T-helper 1 cell (primary cell): ENCODE results near the gene ZNF664.
A peak's percentile ranks its signal among the peaks of the same experiment; 100 is the strongest.

Source experiments
- DNase-seq, 5 donors: peaks; one replicate each; pipeline ENCODE4 v3.0.0-alpha.2; 2012 to 2020
- total RNA-seq, 4 donors: gene quantifications; one replicate each; lab custom pipeline; 2026; lab: John Stamatoyannopoulos, UW

The ZNF664 gene
- total RNA-seq, result 40.6 to 53.3 (median 44.7) reads per million in 4 donors

DNA sequence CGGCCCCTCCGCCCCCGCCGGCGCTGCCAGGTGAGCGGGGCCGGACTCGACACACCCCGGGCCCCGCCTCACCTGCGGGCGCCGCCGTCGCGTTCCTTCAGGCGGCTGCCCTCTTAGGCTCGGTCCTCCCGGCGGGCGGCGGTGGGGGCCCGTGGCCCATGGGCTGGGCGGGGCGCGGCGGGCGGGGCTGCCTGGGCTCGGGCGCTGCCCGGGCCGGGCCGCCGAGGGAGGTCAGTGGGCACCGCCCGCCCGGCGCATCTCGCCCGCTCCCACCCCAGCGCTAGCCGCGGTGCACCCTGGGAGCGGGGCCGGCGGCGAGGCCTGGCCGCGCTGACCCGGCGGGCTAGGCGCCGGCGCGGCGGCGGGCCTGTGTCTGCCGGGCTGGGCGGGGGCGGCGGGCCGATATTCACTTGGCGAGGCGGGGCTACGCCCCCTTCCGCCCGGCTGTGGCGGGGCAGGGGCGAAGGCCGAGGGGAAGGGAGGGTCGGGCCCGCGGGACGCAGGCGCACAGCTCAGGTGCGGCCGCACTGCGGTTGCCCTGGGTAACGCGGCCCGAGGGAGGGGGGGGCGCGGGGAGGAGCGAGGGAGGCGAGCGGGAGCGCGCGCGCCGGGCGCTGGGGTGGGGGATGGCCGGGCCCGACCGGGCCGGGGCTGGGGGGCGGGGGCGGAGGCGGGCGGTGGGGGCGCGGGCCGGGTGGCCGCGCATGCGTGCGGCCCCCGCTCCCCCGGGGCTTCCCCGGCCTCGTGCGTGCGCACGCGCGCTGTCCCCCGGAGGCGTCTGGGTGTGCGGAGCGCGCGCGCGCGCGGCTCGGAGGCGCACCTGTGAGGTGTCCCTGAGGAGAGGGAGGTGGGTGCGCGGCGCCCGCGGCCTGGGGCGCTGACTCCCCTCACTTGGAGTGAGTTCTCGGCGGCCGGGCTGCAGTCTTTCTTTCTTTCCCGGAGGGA lies at the start of gene ZNF664, which contains the start of gene CCDC92:
ZNF664 (plus strand) TSS at position 759 of the 945 bp plus-strand sequence. CDS start 38,930 bp downstream, outside the sequence.
CCDC92 (minus strand) TSS at position 375 of the 945 bp plus-strand sequence. CDS start 28,526 bp downstream, outside the sequence.
- peak; percentile 89 to 96 (median 92) for DNase-seq

DNA sequence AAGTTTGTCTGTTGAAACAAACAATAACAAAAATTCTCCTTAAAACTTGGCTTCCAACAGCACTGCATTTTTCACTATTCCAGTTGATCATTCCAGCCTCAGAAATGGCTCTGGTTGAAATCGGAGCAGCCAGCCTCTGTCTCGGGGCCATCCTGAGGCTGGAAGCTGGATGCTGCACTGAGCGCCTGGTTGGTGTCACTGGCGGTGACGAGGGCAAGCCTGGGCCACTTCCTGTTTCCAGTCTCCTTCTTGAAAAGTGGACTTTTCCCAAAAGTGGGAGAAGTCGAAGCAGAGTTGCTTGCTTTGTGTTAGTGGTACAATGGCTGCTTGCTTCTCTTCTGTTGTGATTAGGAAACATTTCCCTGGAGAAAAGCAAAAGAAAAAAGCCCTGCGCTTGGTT lies 49.1 kb upstream of the ZNF664 start:
- DNase-seq, result no peak

DNA sequence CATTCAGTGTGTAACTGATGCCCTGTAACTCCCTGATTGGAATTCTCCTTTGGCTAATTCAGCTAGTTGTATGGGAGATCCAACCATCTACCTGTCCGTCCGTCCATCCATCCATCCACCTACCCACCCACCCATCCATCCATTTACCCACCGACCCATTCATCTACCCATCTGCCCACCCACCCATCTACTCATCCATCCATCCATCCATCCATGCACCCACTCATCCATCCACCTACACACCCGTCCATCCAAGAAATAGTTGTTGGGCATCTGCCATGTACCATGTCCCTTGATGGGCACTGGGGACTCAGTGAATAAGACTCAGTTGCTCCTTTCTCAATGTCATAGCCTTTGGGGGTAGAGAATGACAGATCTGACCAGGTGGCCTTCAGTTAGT lies 48.5 kb upstream of the ZNF664 start:
- no peak for DNase-seq

DNA sequence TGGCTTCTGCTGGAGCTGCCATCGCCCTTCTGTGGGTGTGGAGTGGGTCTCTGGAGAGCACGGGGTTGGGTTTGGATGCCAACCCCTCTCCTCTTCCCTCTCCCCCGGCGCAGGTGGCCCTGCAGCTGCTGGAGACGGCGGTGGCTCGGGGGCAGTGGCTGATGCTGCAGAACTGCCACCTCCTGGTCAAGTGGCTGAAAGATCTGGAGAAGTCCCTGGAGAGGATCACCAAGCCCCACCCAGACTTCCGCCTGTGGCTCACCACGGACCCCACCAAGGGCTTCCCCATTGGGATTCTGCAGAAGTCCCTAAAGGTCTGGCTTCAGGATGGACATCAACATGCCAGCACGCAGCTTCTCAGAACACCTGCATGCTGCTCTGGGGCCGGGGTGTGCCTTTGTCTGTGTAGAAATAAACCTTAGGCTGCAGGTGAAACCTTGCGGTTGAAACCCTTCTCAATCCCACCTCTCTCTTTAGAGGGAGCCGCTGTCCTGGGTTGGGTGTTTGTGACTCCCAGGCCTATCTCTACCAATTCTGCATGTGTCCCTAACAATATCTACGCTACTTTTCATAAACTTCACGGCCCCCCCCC lies 44.6 kb upstream of the ZNF664 start:
- no peak for DNase-seq

DNA sequence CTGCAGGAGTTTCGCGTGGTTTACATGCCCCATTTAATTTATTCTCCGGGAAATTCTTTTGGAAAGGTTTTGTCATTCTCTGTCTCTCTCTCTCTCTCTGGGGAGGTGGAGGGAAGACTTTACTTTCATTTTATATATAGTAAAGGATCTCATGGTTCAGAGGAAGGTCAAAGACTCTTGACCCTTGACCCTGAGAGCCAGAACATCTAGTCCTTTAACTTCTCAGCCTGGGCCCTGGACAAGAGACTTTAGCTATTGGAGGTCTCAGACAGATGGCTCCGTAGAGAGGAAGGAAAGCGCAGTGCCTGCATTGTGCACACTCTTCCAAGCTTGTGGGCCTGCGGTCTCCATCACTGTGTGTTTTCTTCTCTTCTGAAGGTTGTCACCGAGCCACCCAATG lies 44.1 kb upstream of the ZNF664 start:
- no peak for DNase-seq

DNA sequence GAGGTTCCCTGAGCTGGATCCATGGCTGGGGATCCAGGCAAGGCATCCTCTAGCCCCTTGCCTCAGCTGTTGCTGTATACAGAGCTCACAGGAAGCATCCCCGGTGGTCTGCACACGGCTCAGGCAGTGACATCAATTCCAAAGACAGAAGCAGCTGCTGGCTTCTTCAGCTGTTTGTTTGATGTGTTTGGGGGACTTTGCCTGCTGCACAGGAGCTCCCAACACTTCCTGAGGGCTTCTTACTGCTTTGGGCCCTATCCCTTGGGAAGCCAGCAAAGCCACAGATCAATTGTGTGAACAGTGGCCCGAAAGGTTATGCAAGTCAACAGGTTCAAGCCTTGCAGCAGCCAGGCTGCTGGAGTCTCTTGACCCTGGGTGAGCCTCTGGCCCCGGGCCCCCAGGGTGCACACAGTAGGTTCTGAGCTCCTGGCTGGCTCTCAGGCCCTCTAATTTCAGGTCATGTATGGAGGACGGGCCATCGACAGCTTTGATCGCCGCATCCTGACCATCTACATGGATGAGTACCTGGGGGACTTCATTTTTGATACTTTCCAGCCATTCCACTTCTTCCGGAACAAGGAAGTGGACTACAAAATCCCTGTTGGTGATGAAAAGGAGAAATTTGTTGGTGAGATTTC lies 43.0 kb upstream of the ZNF664 start:
- no peak for DNase-seq

DNA sequence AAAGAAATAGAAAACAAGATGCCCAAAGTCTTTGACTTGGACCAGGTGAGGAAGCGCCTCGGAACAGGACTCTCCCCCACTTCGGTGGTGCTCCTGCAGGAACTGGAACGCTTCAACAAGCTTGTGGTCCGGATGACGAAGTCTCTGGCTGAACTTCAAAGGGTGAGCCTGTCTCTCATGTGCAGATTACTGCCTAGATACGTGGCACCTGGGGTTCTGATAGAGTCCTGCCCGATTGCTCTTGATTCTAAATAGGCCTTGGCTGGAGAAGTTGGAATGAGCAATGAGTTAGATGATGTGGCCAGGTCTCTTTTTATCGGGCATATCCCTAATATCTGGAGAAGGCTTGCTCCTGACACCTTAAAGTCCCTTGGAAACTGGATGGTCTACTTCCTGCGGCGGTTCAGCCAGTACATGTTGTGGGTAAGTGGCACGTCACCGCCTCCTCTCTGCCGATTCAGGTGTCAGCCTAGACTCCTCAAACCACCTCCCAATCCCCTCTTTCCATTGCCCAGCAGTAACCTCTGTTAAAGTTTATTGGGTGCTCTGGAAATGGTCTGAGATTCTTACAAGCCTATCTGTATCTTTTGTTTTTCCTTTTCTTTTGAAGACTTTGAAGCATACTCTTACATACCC lies 41.2 kb upstream of the ZNF664 start:
- peak in 3 of 5 donors; percentile 34 to 47 (median 35) for DNase-seq

DNA sequence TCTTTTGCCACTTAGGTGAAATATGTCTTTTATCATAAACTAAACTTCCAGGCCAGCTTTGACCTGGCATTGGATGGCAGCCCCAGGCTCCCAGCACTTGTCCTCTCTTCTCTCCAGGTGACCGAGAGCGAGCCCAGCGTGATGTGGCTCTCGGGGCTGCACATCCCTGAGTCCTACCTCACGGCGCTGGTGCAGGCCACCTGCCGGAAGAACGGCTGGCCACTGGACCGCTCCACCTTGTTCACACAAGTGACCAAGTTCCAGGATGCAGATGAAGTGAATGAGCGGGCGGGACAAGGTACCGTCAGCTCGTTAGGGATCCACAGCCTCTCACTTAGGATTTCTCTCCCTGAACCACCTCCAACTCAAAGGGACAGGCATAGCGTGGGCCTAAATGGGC lies 39.8 kb upstream of the ZNF664 start:
- DNase-seq, result no peak

DNA sequence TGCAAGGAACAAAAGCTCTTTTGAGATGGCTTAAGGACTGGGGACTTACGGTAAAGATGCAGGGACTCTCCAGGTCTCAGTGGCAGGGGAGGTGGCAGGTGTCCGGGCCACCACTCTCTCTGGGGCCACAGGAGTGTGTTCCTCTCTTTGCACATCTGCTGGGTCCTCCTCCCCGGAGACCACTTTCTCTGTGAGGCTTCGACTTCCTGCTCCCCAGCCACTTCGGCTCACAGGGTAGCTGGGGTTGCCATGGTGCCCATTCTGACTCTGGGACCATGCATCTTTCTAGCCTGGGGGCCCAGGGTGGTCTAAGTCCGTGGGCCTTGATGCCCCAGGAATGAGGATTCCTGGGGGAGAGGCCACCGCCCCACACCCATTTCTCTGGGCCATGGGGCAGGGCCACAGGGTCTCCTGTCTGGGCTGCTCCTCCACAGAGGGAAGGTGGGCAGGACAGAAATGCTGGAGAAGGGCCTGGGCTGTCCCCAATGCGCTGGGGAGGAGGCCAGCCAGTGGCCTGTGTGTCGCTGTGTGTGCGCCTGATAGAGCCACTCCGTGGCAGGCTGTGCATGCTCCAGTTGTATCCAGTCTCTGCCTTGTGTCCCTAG lies 38.9 kb upstream of the ZNF664 start:
- DNase-seq, result no peak

DNA sequence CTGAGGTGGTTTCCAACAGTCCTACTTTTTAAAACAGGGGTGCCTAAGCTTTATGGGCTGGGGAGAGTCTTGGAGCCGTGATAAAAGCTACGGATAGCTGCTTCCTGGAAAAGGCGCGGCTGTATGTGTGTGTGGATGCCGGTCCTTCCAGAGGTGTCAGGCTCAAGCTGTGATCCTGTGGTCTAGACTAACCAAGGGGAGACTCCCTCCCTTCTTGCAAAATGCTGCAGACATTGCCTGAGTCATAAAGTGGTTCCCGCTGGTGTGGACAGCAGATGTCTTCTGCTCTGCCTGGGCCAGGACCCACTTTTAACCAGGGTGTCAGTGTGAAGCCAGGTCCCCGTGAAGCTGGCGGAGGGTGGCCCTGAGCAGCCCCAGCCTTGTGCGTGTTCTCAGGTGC lies 38.2 kb upstream of the ZNF664 start:
- no peak for DNase-seq

DNA sequence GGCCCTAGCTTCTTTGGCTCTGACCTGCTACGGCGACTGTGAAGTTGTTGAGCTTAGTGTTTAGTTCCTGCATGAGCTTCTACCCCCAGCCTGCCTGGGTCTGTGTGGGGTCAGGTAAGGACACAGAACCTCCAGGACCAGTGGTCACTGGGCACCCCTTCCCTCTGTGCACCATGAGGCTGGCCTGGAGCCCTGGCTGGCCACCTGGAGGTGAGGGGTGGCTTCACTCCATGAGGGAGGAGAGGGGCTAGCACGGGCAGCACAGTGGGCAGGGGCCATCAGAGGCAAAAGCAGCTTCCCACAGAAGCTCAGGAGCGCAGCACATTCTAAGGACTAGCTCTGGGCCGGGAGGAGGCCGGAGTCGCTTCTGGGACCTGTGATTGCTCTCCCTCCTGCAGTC lies 37.1 kb upstream of the ZNF664 start:
- DNase-seq, result no peak

DNA sequence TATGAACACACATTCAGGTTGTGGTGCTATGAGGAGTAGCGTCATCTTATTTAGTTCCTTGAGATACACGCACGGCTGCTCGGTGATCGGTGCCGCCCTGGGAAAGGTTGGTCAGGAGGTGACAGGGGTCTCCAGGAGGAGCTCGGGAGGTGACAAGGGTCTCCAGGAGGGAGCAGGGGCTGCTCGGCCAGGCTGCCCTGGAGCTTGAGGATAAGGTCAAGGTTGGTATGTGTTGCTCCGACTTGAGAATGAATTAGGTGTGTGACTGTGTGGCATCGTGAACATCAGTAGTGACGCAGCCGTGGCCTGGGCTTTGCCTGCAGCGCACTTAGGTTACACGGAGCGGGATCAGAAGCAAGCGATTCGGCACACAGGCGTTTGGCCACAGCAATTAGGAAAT lies 36.5 kb upstream of the ZNF664 start:
- DNase-seq, result no peak

DNA sequence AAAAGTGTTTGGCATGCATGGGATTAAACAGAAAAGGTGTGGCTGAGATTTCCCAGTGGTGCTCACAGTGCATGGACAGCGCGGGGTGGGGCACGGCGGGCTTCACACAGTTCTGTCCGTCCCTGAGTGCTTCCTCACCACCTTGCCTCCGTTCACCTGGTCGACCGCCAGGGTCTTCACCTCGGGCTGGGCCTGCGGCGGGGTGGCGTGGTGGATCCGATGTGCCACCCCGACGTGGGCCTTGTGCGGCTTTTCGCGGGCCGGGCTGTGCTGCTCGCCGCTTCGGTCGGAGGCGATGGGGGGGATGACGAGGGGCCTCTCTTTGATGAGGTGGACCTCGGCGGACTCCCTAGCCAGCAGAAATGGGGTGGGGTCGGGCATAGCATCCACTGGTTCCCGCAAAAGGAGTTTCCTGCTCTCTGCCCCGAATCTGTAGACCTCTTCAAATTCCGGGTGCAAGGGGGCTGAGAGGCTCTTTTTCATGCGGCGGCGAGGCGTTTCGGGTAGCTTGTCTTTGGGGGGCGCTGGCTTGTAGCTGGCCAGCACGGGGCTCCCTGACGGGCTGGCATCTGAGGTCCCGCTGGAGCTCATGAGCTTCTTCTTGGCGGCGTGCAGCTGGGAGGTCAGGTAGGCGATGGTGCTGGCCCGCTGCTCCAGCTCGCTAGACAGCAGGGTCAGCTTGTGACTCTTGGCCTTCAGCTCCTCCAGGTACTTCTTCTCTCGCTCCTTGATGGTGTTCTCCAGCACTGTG lies 35.9 kb upstream of the ZNF664 start:
- DNase-seq, result no peak

DNA sequence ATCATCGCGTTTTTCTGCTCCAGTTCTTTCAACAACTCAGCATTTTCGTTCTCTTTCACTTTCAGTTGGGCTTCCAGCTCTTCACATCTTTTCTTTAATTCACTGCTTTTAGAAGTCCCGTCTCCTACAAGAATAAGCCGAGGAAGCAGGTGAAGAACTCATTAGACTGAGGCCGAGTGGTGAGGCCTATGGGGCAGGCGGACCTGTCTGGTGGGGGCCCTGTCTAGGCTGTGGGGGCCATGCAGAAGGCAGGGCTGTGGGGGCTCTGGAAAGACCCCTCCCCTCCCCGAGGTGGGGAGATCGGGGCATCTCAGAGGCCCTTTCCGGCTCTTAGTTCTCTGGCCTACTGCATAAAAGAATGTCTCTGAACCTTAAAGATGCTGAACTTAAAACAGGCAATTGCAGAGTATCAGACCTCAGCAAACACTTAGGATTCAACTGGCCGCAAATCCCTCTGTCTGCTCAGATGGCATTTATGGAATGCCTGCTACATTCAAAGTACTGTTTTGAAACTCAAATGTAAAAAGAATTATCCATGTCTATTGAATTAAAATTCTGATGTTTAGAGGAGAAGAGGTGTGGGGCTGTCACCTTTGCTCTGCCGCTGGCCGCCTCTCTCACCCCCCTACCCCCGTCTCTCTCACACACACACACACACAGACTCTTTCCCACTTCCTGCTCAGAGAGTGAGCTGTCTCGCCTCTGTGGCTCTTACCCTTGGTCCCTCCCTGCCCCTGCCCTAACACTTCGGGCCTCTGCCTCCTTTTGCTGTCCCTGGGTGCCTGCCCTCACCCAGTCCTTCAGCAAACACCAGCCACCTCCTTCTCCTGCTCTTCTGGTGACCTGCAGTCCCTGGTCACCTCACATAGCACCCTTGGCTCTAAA lies 35.1 kb upstream of the ZNF664 start:
- DNase-seq, result peak in 3 of 5 donors; percentile 10 to 66 (median 17)

DNA sequence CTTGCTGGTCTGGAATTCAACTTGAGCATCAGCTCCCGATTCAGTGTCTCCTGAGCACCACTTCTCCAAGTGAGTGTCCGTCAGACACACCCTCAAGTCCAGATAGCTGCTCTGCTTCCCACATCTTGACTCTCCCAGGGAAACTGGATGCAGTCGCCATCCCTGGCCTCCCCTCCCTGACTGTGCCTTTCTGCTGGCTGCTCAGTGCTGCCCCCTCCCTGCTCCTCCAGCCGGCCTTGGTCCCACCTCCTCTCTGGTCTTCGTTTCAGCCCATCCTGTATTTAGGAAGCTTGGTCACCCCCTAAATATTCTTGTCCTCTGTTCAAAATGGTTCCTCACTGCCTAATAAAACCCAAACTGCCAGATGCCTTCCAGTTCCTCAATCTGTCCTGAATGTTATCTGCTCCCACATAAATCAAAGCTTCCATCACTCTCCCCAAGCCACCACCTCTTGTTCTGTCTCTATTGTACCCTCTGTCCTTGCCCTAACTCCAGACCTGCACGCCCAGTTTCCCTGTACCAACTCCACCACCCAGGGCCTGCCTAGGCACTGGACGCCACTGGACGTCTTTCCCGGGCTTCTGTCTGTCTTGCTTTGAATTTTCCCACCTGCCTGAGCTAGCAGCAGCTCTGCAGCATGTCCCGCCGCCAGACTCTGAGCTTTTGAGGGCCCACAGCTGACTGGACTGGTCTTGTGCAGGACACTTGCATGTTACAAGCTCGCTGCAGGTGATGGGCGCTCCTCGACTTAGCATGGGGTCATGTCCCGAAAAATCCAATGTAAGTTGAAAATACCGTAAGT lies 34.1 kb upstream of the ZNF664 start:
- no peak for DNase-seq

DNA sequence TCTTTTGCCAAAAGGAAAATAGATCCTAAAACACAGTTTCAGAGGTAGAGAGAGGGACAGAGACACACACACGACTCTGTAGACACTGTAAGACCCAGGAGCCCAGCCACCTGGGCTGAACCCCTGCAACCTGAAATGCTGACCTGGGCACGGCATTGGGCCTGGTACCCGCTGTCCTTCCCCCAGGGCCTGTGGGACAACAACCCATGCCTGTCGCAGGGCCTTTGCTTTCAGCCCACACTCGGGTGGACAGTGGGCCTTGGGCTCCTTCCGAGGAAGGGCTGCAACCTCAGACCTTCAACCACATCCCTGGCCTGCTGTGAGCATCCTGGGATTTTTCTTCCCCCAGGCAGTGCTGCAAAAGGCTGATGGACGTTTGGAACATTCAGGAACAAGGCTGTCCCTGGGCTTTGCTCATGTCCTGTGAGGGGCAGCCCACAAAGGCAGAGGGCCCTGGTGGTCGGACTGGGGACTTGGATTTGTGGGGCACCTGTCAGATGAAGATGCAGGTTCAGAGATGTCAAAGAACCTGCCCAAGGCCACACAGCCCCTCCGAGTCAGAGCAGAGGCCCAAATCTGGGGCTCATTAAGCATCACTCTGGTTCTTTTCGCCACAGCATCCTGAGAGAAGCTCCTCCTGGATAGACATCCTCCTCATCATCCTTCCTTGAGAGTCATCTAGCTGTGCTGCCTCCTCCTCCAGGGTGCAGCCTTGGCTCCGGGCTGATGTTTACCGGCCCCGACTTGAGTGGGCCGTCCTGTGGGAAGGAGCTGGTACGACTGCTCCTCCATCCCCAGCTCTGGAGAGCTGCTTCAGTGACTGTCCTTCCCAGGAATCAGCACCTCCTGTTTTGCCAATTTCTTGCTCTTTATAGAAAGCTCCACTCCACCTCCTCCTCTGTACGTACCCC lies 33.0 kb upstream of the ZNF664 start:
- DNase-seq, result no peak

DNA sequence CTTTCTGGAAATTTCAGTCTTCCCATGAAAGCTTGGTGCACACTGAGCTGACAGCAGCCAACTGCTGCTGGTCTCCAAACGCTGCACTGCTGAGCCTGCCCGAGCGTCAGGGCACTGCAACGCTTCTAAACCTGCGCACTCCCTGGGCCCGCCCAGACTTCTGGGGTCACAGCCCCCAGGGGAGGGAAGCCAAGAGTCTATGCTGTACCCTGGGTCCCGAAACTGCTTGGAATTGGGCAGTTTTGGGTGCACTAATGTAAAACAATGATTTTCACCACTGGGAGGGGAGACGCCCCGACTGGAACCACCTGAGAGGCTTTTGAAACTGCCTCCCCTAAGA lies 32.4 kb upstream of the ZNF664 start:
- no peak for DNase-seq

DNA sequence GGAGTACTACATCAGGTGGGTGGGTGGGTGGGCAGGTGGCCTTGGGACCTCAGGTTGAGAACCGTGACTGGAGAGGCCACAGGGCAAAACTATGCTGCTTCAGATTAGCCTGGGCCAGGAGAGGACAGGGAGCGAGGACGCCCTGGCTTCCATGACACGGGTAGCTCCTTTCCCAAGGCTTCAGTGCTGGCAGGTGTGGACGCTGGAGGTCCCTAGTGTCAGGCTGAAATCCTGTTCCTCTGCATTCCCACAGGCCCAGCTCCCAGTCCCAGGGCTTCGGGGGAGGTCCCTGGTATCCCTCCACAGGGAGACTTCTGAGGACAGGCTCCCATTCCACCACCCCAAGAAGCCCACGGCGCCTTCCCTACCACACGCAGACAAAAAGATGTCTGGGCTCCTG lies 32.0 kb upstream of the ZNF664 start:
- DNase-seq, result no peak
